Ecto neural progenitor cell (in vitro differentiated cells): ENCODE data around the gene ZCCHC2.

ENCODE experiments used
- DNase-seq: peaks from one replicate; pipeline ENCODE4 v3.0.0-alpha.2; 2018; ENCODE audit warnings: low spot score

The ZCCHC2 gene

DNA sequence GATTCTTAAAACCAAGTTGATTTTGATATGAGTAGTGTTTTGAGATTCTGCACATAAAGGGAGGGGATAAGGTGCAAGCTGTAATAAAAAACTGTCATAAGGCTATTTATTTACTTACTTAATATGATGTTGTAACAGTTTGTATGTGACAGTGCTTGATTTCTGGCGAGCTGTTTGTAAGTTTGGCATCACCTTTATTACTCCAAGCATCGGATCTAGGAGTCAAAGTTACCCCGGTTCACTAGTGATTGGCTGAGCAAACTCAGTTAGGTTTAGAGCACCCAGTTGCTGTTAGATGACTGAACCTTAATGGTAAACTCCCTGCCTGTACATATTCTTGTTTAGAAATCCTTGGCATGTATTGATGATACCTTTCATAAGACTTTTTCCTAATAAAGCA lies 16.1 kb downstream of the ZCCHC2 start:
- DNase-seq, result no peak

DNA sequence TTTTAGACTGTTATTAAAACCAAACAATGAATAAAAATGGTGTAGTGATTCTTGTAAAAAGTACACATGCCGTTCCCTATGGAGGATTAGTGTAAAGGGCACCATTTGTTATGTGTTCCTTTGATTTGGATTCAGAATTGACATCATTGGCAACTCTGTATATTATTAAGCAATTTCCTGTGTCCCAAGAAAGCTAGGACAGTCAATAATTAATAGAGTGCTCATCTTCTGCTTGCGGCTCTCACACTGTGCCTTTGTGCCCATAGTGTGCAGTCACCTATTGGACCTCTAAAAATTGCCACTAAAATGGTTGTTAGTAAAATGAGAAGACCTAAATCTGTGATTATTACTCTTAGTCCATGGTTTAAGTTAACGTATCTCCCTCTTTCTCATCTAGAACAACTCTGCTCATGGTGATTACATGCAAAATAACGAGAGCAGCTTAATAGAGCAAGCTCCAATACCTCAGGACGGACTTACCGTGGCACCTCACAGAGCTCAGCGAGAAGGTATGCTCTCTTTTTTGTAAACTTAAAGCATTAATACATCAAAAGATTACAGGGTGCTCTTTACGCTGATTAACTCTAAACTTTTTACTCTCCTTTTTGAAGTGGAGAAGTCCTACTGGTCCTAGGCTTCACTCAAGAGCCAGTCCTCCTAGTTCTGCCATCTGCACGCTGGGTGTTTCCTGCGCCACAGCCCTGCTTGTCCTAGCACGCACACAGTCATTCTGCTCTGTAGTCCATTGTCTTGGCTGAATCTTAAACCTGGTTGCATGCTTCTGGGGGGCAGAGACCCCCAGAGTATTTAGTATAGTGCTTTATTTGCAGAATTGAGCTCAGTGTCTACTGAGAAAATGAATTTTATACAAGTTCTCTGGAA lies 16.7 kb downstream of the ZCCHC2 start:
- DNase-seq, result no peak

DNA sequence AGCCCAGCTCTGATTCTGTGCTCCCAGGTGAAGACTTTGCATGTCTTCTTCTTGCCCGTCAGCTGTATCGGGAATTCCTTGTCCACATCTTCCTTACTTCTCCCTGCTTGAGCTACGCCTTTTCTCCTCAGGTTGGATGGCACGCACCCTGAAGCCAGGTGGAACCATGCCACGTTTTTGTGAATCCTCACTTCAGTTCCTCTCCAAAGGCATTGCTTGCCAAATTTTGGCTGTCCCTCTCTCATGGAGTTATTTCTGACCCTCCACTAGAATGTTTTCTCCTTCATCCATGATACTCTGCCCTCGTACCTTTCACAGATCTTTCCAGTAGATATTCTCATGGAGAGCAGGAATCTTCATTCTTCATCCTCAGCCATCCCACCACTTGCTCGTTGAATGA lies 20.2 kb downstream of the ZCCHC2 start:
- no peak for DNase-seq

DNA sequence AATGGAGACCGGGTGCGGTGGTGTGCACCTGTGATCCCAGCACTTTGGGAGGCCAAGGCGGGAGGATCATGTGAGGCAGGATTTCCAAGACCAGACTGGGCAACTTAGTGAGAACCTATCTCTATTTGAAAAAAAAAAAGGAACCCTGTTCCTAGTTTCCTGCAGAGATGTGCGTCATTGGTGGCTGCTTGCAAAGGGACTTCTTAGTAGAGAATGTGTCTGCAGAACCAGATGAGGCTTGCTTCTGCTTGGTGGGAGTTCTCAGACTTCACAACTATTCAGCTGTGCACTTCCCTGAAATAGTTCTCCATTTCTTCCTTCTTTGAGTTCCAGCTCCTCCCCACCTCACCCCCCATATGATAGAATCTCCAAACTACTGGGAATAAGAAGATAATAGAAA lies 22.3 kb downstream of the ZCCHC2 start:
- no peak for DNase-seq

DNA sequence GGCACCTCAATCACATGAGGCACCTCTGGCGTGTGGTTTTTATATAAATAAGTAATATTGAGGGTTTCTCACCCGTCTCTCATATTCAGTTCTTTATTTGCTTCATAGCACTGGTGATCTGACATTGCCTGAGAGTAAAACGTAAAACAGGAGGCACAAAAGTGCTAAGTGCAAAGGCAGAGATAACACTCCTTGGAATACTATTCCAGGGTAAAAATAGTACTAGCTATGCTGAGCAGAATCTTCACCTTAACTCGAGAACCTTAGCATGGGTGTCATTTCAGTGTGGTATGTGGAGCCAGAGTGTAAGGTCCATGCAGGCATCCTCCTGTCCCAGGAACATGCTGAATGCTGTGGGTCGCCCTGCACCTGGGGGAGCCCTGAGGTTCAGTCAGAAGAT lies 26.9 kb downstream of the ZCCHC2 start:
- no peak for DNase-seq

- DNase-seq, result no peak
Measured at GRCh38 chr18:62550746-62551145, 27.9 kb downstream of the ZCCHC2 start.

GRCh38 chr18:62551972-62552513 lies 29.2 kb downstream of the ZCCHC2 start:
- no peak for DNase-seq

- DNase-seq, result no peak
Measured at GRCh38 chr18:62554061-62554815, 31.4 kb downstream of the ZCCHC2 start.

- no peak for DNase-seq
Measured at GRCh38 chr18:62555135-62555534, 32.3 kb downstream of the ZCCHC2 start.

DNA sequence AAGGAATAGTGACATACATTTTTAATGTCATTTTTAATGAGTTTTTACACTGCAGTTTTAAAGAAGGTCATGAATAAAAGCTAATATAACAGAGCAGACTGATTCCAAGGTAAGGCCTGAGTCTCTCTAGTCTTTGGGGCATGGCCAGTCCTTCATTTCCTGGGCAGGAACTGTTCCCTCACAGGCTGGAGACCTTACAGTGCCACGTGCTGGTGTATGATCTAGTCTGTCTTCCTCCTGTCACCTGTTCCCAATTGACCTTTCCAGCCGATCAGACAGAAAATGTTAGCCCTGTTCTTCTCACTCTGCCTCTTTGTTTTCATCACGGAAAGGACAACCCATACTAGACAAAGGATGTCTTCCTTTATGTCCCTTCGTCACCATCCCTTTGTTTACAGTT lies 33.6 kb downstream of the ZCCHC2 start:
- DNase-seq, result no peak

GRCh38 chr18:62558015-62558663 lies 35.3 kb downstream of the ZCCHC2 start:
- no peak for DNase-seq

DNA sequence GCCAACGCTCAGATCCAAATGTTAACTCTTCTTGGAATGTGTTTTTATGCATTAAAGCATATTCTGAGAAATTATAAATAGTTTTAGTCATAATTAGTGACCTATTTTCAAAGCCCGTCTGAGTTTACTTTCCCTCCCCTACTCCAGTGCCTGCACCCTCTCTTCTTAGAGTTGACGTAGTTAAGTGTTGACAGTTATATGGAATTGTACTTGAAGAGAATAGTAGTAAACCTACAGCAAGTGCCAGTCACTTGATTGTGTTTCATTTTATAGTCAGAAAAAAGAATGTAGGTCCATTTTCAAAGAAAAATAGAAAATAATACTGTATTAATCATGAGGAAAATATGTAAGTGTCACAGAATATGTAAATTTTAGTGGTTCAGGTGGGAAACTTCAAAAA lies 41.2 kb downstream of the ZCCHC2 start:
- DNase-seq, result no peak

- no peak for DNase-seq
Measured at GRCh38 chr18:62566199-62566598, 43.4 kb downstream of the ZCCHC2 start.

DNA sequence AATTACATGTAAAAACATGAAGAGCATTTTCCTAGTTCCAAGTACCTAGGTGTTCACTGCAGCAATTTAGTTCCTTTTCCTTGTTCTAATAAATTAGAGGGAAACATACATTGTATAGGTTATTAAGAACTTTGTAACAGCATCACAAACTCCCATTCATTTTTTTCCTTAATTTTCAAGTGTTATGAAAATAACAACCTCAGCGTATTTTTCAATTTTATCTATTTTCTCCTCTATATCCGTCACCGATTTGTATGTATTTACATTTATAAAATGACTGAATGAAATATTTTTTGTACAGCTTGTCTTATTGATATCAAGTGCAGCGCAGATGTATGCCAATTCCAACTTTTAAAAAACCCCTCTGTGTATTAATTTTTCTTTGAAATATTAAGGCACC lies 44.0 kb downstream of the ZCCHC2 start:
- no peak for DNase-seq

- DNase-seq, result no peak
Measured at GRCh38 chr18:62569081-62569655, 46.3 kb downstream of the ZCCHC2 start.

- DNase-seq, result no peak
Measured at GRCh38 chr18:62571037-62571436, 48.2 kb downstream of the ZCCHC2 start.

DNA sequence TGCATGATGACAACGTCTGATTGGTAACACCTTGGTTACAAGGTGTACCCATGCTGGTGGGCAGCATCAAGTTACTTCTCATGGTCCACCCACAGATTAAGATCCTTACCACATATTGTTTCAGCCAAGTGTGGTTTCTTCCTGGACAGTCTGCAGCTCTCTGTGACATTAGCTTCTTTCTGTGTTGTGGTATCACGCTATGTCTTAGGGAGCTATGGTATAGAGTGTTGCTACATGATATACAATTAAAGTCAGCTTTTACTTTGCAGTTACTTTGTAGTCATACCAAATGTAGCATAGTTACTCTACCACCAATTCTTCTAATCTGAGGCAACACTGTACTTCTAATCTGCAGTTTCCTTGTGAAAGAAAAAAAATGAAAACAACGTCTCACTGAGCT lies 48.8 kb downstream of the ZCCHC2 start:
- DNase-seq, result no peak

- no peak for DNase-seq
Measured at GRCh38 chr18:62572456-62572855, 49.6 kb downstream of the ZCCHC2 start.

DNA sequence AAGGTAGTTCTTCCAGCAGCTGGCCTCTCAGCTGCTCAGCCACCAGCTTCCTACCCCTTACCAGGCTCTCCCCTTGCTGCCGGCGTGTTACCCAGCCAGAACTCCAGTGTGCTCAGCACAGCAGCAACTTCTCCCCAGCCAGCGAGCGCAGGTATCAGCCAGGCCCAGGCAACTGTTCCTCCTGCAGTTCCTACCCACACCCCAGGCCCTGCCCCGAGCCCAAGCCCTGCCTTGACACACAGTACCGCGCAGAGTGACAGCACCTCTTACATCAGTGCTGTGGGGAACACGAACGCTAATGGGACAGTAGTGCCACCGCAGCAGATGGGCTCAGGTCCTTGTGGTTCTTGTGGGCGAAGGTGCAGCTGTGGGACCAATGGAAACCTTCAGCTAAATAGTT lies 52.0 kb downstream of the ZCCHC2 start:
- no peak for DNase-seq

GRCh38 chr18:62576271-62576670 lies 53.4 kb downstream of the ZCCHC2 start:
- no peak for DNase-seq

DNA sequence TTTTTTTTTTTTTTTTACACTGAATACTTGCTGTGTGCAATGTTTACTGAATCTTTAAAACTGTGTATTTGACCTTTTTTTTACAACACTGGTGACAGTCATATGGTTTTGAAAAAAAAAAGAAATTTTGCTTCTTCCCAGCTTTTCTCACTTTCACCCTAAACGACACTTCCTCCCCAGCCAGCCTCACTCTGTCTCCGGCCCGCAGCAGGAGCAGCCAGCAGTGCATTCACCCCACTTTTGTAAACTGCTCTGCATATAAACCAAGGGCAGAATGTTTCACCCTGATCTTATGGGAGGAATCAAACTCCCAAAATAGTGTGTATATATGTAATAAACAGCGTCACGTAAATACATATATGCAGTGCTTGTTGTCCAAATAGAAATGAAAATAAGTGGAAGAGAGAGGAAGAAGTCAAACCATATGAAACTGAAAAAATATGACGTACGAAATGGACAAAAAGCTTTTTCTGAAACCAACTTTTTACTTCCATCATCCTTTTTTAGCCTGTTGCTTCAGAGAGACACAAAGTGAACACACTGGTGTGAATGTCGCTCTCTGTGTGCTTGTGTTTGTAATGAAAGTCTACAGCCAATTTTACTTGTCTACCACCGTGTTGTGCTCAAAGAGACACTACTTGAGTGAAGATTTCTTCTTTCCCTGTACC lies 54.2 kb downstream of the ZCCHC2 start:
- DNase-seq, result no peak

- no peak for DNase-seq
Measured at GRCh38 chr18:62577765-62578164, 54.9 kb downstream of the ZCCHC2 start.
